HepG2 (cell line): ENCODE measurements around the gene ANTXR1. TPM values are rescaled to one million over a fixed set of nuclear protein-coding genes. Genes with fewer than 3 reads are reported as not detected.

ENCODE experiments used
- ATAC-seq: fragments of 200-7000 bp; cut with Tn5 transposase; 3 replicates; pipeline ENCODE4 v1.9.1; 2020; ENCODE audit warnings: mild to moderate bottlenecking, moderate library complexity
- BruUV-seq: library from RNA; stranded (reverse); fragments of 400-500 nt; replicated peaks from 2 replicates; lab custom pipeline; 2021; lab: Mats Ljungman, UMichigan
- CTCF ChIA-PET: fragments of 300-600 bp; formaldehyde crosslinking; extraction: SDS; loops from one replicate; lab custom pipeline; 2021; ENCODE audit warnings: low total read pairs, inconsistent platforms, low intra/inter-chr PET ratio; lab: Yijun Ruan, JAX
- POLR2A ChIA-PET: fragments of 350-600 bp; sonication (Branson Sonifier 250); formaldehyde crosslinking; loops from one replicate; lab custom pipeline; 2020; ENCODE audit warnings: antibody characterized with exemption, inconsistent platforms; lab: Yijun Ruan, JAX
- DNase-seq: peaks from one replicate; pipeline ENCODE4 v3.0.0-alpha.2; 2015; ENCODE audit warnings: low spot score
- FAIRE-seq: peaks from 3 replicates; lab custom pipeline; 2011; peaks lifted over from hg19 to GRCh38; lab: Jason Lieb, UNC
- H2AFZ ChIP-seq: one replicate; pipeline ENCODE4 v1.6.1; 2011; ENCODE audit warnings: low read length, inconsistent platforms
- H3K27ac ChIP-seq: fragments of 300-600 bp; 3 replicates; pipeline ENCODE4 v1.8.0; 2011; ENCODE audit warnings: mixed run types, mild to moderate bottlenecking, mixed read lengths, low read length, inconsistent platforms; ENCODE audit not compliant: insufficient read depth; ENCODE audit errors: extremely low read length
- H3K27me3 ChIP-seq, 2 experiments: fragments of 200-600 bp in 1 of 2; 2 replicates in 1 of 2; 3 replicates in 1 of 2; pipeline versions ENCODE4 v1.6.0 to v1.8.0; 2011; ENCODE audit warnings: low read length in 2 of 2, mild to moderate bottlenecking in 2 of 2, moderate library complexity in 2 of 2, inconsistent platforms in 1 of 2; ENCODE audit not compliant: insufficient read depth in 2 of 2, control insufficient read depth in 1 of 2
- H3K36me3 ChIP-seq, 2 experiments: fragments of 200-600 bp in 1 of 2; replicated peaks in 1 of 2; 2 replicates in 1 of 2; 3 replicates in 1 of 2; pipeline versions ENCODE4 v1.5.1 to v1.8.0; 2011; ENCODE audit warnings: low read length in 2 of 2, inconsistent platforms in 1 of 2; ENCODE audit not compliant: insufficient read depth in 2 of 2, control insufficient read depth in 1 of 2
- H3K4me1 ChIP-seq: 2 replicates; pipeline ENCODE4 v1.5.1; 2012; ENCODE audit warnings: low read length, inconsistent platforms; ENCODE audit not compliant: insufficient read depth
- H3K4me2 ChIP-seq: 2 replicates; pipeline ENCODE4 v1.6.0; 2011; ENCODE audit warnings: low read depth, low read length, inconsistent platforms
- H3K4me3 ChIP-seq, 3 experiments: fragments of 200-600 bp in 1 of 3; sonication (generic), shearing (Covaris generic) in 1 of 3; replicated peaks in 1 of 3; 2 replicates each; pipeline ENCODE4 v1.5.1; 2011 to 2016; ENCODE audit warnings: low read length in 3 of 3, inconsistent platforms in 2 of 3, low read depth in 2 of 3, mild to moderate bottlenecking in 2 of 3, control low read depth in 1 of 3, mixed read lengths in 1 of 3; ENCODE audit not compliant: insufficient read depth in 1 of 3
- H3K79me2 ChIP-seq: one replicate; pipeline ENCODE4 v1.6.1; 2011; ENCODE audit warnings: low read length, inconsistent platforms; ENCODE audit not compliant: insufficient read depth
- H3K9ac ChIP-seq: 2 replicates; pipeline ENCODE4 v1.6.0; 2011; ENCODE audit warnings: mild to moderate bottlenecking, low read depth, low read length, inconsistent platforms; ENCODE audit not compliant: insufficient read depth
- H3K9me3 ChIP-seq: 2 replicates; pipeline ENCODE4 v1.5.1; 2012; ENCODE audit warnings: mild to moderate bottlenecking, low read length
- H4K20me1 ChIP-seq: 2 replicates; pipeline ENCODE4 v1.6.0; 2011; ENCODE audit warnings: inconsistent platforms, mild to moderate bottlenecking, low read length, moderate library complexity; ENCODE audit not compliant: insufficient read depth
- GATAD1 ChIP-seq: IDR thresholded peaks from 2 replicates; pipeline ENCODE4 v1.6.1; 2016; ENCODE audit warnings: missing genetic modification reagents, missing compliant biosample characterization
- HNRNPK ChIP-seq: fragments of 200-400 bp; formaldehyde crosslinking; IDR thresholded peaks from 2 replicates; pipeline ENCODE4 v1.6.1; 2018; ENCODE audit warnings: low read length, low read depth, moderate library complexity, mild to moderate bottlenecking; ENCODE audit not compliant: poor library complexity, severe bottlenecking
- MXI1 ChIP-seq: IDR thresholded peaks from 3 replicates; pipeline ENCODE4 v1.6.1; 2012; ENCODE audit warnings: low read depth, low read length, inconsistent platforms, borderline replicate concordance
- SMAD3 ChIP-seq: sonication (generic); formaldehyde crosslinking; IDR thresholded peaks from 2 replicates; pipeline ENCODE4 v1.4.0; 2020; ENCODE audit warnings: missing genetic modification reagents
- WGBS: methylation state at CpG from one replicate; pipeline ENCODE4 v1.1.6; 2017; ENCODE audit warnings: low lambda C conversion rate; 5-methylcytosine and 5-hydroxymethylcytosine counted together
- in situ Hi-C: cut with HindIII; loops from 2 replicates; pipeline ENCODE4 v1.10.0; 2017; ENCODE audit warnings: low pct_unique_long_range_greater_than_20kb; ENCODE audit not compliant: extremely low pct_ligation_motif_present
- intact Hi-C: fragments of 100-400 bp; cut with micrococcal nuclease; formaldehyde crosslinking; loops from one replicate; pipeline ENCODE4 v1.10.0; 2022; ENCODE audit not compliant: unreplicated experiment
- polyA plus RNA-seq, 8 experiments: library from polyadenylated mRNA; depleted of rRNA in 3 of 8; stranded (reverse) in 7 of 8; unstranded in 1 of 8; fragments of >200 nt; fragmentation: Illumina TruSeq in 4 of 8; extraction: Trizol in 4 of 8; gene quantifications; 2 replicates each; pipeline versions ENCODE4 v1.2.1 to v1.2.3, GENCODE V29; 2011 to 2016; ENCODE audit warnings: low read depth in 4 of 8, missing spikeins in 1 of 8, mixed read lengths in 1 of 8; ENCODE audit not compliant: insufficient read depth in 1 of 8
- total RNA-seq, 5 experiments: library from RNA; depleted of rRNA; stranded (reverse); fragments of >200 nt; fragmentation: Illumina TruSeq; extraction: Trizol; gene quantifications; 2 replicates each; pipeline ENCODE4 v1.2.3, GENCODE V29; 2016; ENCODE audit warnings: low read depth in 1 of 5
- TF ChIP-seq, protein P1 (sequence below): sonication (generic); formaldehyde crosslinking; conservative IDR thresholded peaks from 2 replicates; pipeline ENCODE4 v1.8.0; 2022; ENCODE audit warnings: missing genetic modification reagents

Gene ANTXR1
- total and polyA plus RNA-seq, 2 of the 13 experiments (the other 11 are each of a cell fraction or from before 2014, with no cell fraction given): 4.5 to 12.7 TPM

DNA sequence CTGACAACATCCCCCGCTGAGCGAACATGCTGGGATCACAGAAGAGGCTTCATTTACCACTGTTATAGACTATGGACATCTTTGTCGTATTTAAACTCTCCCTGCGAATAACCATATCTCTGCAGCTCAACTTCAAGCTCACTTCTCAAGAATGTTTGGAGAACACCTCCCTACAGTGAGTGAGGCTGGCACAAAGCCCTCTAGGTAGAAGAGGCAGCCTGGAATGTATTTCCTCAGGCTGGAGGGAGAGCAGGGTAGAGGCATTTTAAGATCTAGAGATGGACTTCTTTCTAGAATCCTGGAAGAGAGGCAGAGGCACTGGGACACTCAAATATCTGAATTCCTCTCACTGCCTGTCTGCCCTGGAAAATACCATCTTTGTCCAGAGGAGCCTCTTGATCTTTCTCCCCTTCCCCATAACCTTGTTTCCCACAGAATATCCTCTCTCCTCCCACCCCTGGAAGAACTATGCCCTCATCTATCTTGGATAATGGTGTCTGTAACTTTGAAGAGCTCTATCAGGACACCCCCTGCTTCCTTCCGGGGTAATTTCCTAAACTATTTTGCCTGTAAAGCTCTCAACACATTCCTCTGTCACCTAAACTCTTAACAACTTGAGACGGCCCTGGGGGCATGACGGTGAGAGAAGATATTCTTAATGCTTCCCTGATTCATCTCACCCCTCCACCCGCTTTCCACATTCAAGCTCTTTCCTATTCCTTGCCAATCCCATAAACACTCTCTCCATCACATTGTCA lies 2.4 kb upstream of the ANTXR1 start:
- peaks cover 1 to 16% of the 10 kb centered on the region in 2 experiments; a peak in 3 of 5 replicates for H3K27me3 ChIP-seq
- ChIA-PET CTCF (no interaction called here), POLR2A (no interaction called here)
- FAIRE-seq (no peak), ATAC-seq (no peak), DNase-seq (no peak)
- intact Hi-C loops (loop anchor here (10.0 kb wide), 1 partner anchor 424 kb away; the partner anchor contains the start of gene NFU1), in situ Hi-C loops (no loop called here)
- no peaks in the 10 kb centered on the region for H4K20me1 ChIP-seq
- no peaks in the 10 kb centered on the region for H3K36me3 ChIP-seq
- H3K4me1 ChIP-seq: peaks cover 27% of the 10 kb centered on the region
- 23% methylated on average over 8 of the region's 8 CpGs for WGBS
- H3K9me3 ChIP-seq: no peaks in the 10 kb centered on the region
- H2AFZ ChIP-seq: no peak overlapping the region
- no peak overlapping the region for H3K27ac ChIP-seq
- H3K4me3 ChIP-seq: no peak overlapping the region
- TF ChIP-seq HNRNPK (peak; percentile 21), MXI1 (no peak), GATAD1 (CRISPR knock-in tag) (no peak), SMAD3 (no peak)
- TF ChIP-seq, protein P1, sequence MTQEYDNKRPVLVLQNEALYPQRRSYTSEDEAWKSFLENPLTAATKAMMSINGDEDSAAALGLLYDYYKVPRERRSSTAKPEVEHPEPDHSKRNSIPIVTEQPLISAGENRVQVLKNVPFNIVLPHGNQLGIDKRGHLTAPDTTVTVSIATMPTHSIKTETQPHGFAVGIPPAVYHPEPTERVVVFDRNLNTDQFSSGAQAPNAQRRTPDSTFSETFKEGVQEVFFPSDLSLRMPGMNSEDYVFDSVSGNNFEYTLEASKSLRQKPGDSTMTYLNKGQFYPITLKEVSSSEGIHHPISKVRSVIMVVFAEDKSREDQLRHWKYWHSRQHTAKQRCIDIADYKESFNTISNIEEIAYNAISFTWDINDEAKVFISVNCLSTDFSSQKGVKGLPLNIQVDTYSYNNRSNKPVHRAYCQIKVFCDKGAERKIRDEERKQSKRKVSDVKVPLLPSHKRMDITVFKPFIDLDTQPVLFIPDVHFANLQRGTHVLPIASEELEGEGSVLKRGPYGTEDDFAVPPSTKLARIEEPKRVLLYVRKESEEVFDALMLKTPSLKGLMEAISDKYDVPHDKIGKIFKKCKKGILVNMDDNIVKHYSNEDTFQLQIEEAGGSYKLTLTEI (CRISPR knock-in tag): no peak
- H3K79me2 ChIP-seq: no peaks in the 10 kb centered on the region
- BruUV-seq: no TSS peak
- H3K9ac ChIP-seq: no peak overlapping the region
- H3K4me2 ChIP-seq: no peak overlapping the region
